GM18520 (cell line): ENCODE results near the gene TXK.
"Not testable (repeated sequence)": the region's sequence is repeated elsewhere in the genome, so short reads cannot be mapped to it uniquely, and the experiment has no call there.

Experiments used
- ATAC-seq: cut with Tn5 transposase; IDR thresholded peaks from one replicate; pipeline ENCODE4 v1.9.1; 2021; ENCODE audit not compliant: unreplicated experiment

The TXK gene

DNA sequence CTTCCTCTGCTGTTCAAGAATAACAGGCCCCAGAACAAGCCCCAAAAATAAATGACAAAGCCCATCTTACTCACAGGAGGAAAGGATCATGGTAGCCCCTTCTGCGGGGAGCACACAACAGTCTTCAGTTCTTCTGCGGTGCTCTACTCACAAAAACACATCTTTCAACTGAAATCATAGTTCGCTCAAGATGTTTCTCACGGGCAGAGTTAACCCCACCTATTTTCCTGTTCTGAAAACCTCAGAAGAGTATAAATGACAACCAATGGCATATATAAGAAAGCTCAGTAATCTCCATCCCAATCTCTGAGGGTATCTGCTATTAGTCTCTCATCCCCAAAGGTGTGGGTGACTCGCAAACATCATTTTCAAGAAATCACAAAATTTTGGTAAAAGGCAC, at the start of gene TXK:
Gene TXK, minus strand, starts transcription at position 170 of the 400 bp plus-strand sequence. Its CDS starts 80 bp downstream, at position 90.
- ATAC-seq: no peak

GRCh38 chr4:48180234-48180633, 46.2 kb upstream of the TXK start:
- no peak for ATAC-seq

DNA sequence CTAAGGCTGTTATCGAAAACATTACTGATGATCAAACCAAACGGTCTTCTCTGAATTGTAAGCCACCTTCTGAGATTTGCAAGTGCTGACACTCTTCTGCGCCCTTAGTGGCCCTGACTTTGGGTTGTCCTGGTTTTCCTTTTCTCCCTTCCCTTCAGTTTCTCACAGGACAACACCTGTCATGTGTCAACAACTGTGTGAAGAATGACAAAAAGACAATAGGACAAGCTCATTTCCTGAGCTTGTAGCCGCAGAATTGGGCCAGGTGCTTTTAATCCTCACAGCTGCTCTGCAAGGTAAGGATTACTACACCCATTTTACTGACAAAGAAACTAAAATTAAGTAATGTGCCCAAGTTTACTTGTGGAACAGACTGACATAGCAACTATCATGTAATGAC, 44.9 kb upstream of the TXK start:
- no peak for ATAC-seq

DNA sequence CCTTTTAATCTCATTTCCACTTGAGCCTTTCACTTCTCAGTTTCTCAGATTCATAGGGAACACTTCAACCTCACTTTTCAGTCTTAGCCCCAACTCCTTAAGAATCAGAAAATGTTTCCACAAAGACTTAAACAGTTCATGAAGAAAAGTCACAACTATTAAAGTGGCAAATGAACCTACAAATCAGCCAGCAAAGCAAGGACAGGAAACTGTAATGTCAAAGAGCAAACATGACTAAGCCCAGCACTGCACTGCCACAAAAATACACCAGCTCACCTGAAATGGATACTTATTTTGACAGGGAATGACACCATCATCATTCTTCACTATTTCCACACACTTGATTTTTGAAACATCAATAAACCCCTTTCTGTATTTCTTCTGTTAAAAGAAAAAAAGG, 41.8 kb upstream of the TXK start:
- no peak for ATAC-seq

DNA sequence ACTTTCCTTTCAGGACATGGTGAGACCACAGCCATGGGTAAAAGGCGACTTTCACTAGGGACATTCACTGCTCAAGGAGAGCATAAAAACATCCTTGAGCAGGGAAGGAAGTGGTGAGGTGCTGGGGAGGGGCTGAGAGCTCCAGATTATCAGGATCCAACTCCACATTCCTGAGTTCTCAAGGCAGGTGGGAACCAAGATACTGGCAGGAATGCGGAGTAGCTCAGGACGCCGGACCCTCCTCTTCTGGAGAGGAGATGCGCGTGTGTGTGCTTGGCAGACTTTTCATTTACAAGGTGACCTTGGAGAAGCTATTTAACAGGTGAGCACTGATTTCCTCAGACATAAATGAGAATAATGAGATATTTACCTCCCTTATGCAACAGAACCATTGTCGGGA, 41.3 kb upstream of the TXK start:
- no peak for ATAC-seq

- peak; percentile 44 for ATAC-seq
Observed at GRCh38 chr4:48173056-48173991, 39.3 kb upstream of the TXK start.

GRCh38 chr4:48172651-48173050, 38.6 kb upstream of the TXK start:
- ATAC-seq: no peak

- no peak for ATAC-seq
Observed at GRCh38 chr4:48169636-48170035, 35.6 kb upstream of the TXK start.

DNA sequence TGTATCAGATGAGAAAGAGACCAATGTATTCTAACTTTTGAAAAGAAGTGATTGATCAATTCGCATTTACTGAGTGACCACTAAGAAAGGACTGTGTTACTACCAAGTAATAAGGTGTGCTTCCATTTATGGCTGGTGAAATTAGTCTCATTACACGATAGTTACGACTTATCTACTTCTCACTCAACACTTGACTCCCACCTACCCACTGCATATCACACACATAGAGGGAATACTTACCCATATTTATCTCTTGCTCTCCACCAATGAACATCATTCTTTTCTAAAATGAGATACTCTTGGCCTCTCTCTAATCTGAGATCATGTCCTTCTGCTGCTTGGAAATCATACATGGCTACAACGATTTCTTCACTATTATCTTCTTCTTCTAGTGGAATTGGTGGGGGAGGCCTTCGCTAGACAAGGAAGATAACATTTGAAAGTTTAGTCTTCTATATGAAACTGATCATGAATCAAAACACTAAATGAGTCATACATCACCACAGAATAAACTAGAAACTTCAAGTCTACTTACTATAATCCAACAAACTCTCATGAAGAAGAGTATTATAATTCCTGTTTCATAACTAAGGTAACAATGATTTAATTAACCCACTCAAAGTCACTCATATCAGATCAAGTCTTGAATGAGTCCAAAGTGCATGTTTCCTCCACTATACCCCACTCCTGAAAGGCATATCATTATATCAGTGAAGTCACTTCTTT, 33.7 kb upstream of the TXK start:
- ATAC-seq: peak; percentile 55

DNA sequence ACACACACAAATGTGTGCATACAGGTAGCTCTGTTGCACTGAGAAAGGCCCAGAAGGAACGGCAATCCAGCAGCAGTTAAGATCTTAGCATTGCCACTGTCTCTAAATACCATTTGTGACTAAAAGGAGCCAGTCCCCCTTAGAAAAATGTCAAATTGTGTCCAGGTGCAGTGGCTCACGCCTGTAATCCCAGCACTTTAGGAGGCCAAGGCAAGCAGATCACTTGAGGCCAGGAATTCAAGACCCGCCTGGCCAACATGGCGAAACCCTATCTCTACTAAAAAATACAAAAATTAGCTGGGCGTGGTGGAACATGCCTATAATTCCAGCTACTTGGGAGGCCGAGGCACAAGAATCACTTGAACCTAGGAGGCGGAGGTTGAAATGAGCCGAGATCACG, 30.5 kb upstream of the TXK start:
- ATAC-seq: not testable (repeated sequence)

DNA sequence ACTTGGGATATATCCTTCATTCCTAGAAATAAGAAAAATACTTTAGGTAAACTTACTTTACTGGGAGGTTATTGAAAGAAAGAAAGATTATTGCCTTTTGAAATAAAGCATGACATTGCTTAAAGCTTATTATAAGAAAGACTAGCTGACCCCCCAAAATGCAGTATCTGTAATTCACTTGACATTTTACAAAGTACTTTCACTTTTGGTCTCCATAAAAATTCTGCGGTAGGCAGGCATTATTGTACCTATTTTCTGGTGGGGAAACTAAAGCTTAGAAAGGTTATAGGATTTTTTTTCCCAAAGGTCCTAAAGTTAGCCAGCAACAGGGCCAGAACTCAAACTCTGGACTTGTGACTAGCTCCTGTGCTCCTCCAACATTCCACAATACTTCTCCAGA, 29.7 kb upstream of the TXK start:
- no peak for ATAC-seq

DNA sequence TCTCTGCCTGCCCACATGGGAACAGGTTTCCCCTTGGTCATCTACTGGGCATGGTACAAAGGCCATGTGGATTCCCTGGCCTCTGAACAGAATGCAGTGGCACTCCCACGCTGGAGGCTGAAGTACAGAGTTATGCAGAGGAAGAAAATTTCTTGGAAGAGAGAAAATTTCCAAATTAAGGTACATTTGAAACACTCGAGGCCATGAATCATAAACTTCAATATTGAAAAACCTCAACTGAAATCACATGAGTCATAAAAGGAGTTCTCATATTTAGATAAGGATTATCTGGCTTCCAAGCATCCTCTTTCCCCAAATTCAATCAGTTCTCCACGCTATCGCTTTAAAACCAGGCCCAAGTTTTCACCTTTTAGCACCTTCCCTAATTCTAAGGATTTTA, 28.1 kb upstream of the TXK start:
- no peak for ATAC-seq

- no peak for ATAC-seq
Observed at GRCh38 chr4:48157271-48157670, 23.2 kb upstream of the TXK start.

- ATAC-seq: no peak
Observed at GRCh38 chr4:48156423-48156822, 22.4 kb upstream of the TXK start.

- peak; percentile 49 for ATAC-seq
Observed at GRCh38 chr4:48153791-48154550, 19.9 kb upstream of the TXK start.

DNA sequence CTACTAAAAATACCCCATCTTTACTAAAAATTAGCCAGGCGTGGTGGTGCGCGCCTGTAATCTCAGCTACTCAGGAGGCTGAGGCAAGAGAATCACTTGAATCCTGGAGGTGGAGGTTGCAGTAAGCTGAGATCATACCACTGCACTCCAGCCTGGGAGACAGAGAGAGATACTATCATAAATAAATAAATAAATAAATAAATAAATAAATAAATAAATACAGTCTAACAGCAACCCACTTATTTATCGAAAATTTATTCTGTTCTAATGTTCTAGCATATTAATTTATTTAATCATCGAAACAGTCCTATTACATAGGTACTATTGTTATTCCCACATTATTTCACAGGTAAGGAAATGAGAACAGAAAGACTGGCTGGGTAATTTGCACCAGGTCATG, 18.2 kb upstream of the TXK start:
- ATAC-seq: no peak

GRCh38 chr4:48149827-48150370, 15.8 kb upstream of the TXK start:
- no peak for ATAC-seq

- ATAC-seq: no peak
Observed at GRCh38 chr4:48147621-48148020, 13.6 kb upstream of the TXK start.

GRCh38 chr4:48141048-48141447, 7.0 kb upstream of the TXK start:
- ATAC-seq: no peak

- ATAC-seq: no peak
Observed at GRCh38 chr4:48139691-48140090, 5.6 kb upstream of the TXK start.

GRCh38 chr4:48138936-48139335, 4.9 kb upstream of the TXK start:
- ATAC-seq: peak; percentile 65
